NCI-H2029 treated with DMSO at 0.1 percent for 48 hours (cell line): ENCODE results near the gene HDX.
"Not testable (repeated sequence)": the region's sequence is repeated elsewhere in the genome, so short reads cannot be mapped to it uniquely, and the experiment has no call there.

Source experiments
- DNase-seq: peaks from one replicate; lab custom pipeline; 2025; lab: John Stamatoyannopoulos, UW

Gene HDX

GRCh38 chrX:84501798-84502628 lies at the start of gene HDX:
HDX (minus strand) TSS chrX:84502453; CDS start chrX:84475397, 27,056 bp downstream.
- peak; percentile 42 for DNase-seq

GRCh38 chrX:84541315-84541714 lies 39.1 kb upstream of the HDX start:
- not testable (repeated sequence) for DNase-seq

- not testable (repeated sequence) for DNase-seq
Measured at GRCh38 chrX:84537627-84538026, 35.4 kb upstream of the HDX start.

GRCh38 chrX:84488426-84488825 lies 13.8 kb downstream of the HDX start:
- DNase-seq, result no peak

- DNase-seq, result no peak
Measured at GRCh38 chrX:84487365-84488353, 14.6 kb downstream of the HDX start.

GRCh38 chrX:84479086-84479485 lies 23.2 kb downstream of the HDX start:
- no peak for DNase-seq

- no peak for DNase-seq
Measured at GRCh38 chrX:84477114-84477513, 25.1 kb downstream of the HDX start.

GRCh38 chrX:84475596-84475995 lies 26.7 kb downstream of the HDX start:
- no peak for DNase-seq

GRCh38 chrX:84475101-84475500 lies 27.2 kb downstream of the HDX start:
- DNase-seq, result no peak

- no peak for DNase-seq
Measured at GRCh38 chrX:84469226-84469625, 33.0 kb downstream of the HDX start.

- no peak for DNase-seq
Measured at GRCh38 chrX:84467898-84468297, 34.4 kb downstream of the HDX start.

- no peak for DNase-seq
Measured at GRCh38 chrX:84453351-84454246, 48.7 kb downstream of the HDX start.

GRCh38 chrX:84441143-84441542 lies 61.1 kb downstream of the HDX start:
- DNase-seq, result no peak

GRCh38 chrX:84415140-84415539 lies 87.1 kb downstream of the HDX start:
- no peak for DNase-seq

GRCh38 chrX:84363663-84364062 lies 138.6 kb downstream of the HDX start:
- peak; percentile 36 for DNase-seq

- no peak for DNase-seq
Measured at GRCh38 chrX:84363051-84363450, 139.2 kb downstream of the HDX start.

- DNase-seq, result no peak
Measured at GRCh38 chrX:84362184-84362838, 139.9 kb downstream of the HDX start.

GRCh38 chrX:84358271-84358670 lies 144.0 kb downstream of the HDX start:
- DNase-seq, result no peak

- no peak for DNase-seq
Measured at GRCh38 chrX:84357296-84357695, 145.0 kb downstream of the HDX start.

GRCh38 chrX:84340968-84341367 lies 161.3 kb downstream of the HDX start:
- no peak for DNase-seq
